Right lobe of liver (tissue), 6 donors: Measurements from ENCODE around the gene TNS1. TPM values are rescaled to one million over a fixed set of nuclear protein-coding genes. Genes with fewer than 3 reads are reported as not detected.
A peak's percentile ranks its signal among the peaks of the same experiment; 100 is the strongest.

Source experiments
- ATAC-seq, 4 donors: fragments of 200-7000 bp; cut with Tn5 transposase; one replicate each; pipeline ENCODE4 v1.9.1; 2020; ENCODE audit warnings: mild to moderate bottlenecking in 4 of 4, moderate library complexity in 4 of 4
- DNase-seq, 3 donors: peaks; one replicate each; pipeline ENCODE4 v3.0.0-alpha.2; 2020
- H3K27ac ChIP-seq, 3 donors: fragments of 200-600 bp; one replicate each; pipeline ENCODE4 v1.8.0; 2022
- H3K27me3 ChIP-seq, 2 donors: fragments of 200-600 bp; one replicate each; pipeline ENCODE4 v1.8.0; 2022
- H3K36me3 ChIP-seq, 4 donors: fragments of 200-600 bp; sonication (generic) in 1 of 4; one replicate each; pipeline versions ENCODE4 v1.5.1 to v1.8.0; 2017 to 2022; ENCODE audit warnings: control low read depth in 1 of 4
- H3K4me1 ChIP-seq, 4 donors: fragments of 200-600 bp; sonication (generic) in 1 of 4; one replicate each; pipeline versions ENCODE4 v1.5.1 to v1.8.0; 2017 to 2022; ENCODE audit warnings: control low read depth in 1 of 4
- H3K4me3 ChIP-seq, 3 donors: fragments of 200-600 bp; one replicate each; pipeline ENCODE4 v1.8.0; 2022
- H3K9me3 ChIP-seq, 4 donors: fragments of 200-600 bp; sonication (generic) in 1 of 4; one replicate each; pipeline versions ENCODE4 v1.5.1 to v1.8.0; 2017 to 2022; ENCODE audit warnings: control low read depth in 1 of 4
- CTCF ChIP-seq, 4 donors: fragments of 200-600 bp in 3 of 4; fragments of 450-650 bp in 1 of 4; IDR thresholded peaks; one replicate each; pipeline versions ENCODE4 v1.5.1 to v1.8.0; 2016 to 2022; ENCODE audit warnings: antibody characterized with exemption in 4 of 4, mild to moderate bottlenecking in 2 of 4
- POLR2A ChIP-seq: fragments of 450-650 bp; IDR thresholded peaks from one replicate; pipeline ENCODE4 v1.6.1; 2017; ENCODE audit warnings: antibody characterized with exemption, mild to moderate bottlenecking
- WGBS: methylation state at CpG from one replicate; pipeline ENCODE4 v1.1.6; 2018; ENCODE audit warnings: low coverage, low lambda C conversion rate; ENCODE audit not compliant: insufficient coverage; ENCODE audit errors: missing lambda C conversion rate; 5-methylcytosine and 5-hydroxymethylcytosine counted together
- intact Hi-C, 2 donors: fragments of 100-400 bp; cut with DNase I; formaldehyde crosslinking; loops; one replicate each; pipeline versions ENCODE4 v1.11.2 to v1.14.1; 2022
- total RNA-seq, 6 experiments: library from RNA; depleted of rRNA in 2 of 6; stranded (reverse); fragments of >200 nt in 2 of 6; fragmentation: NEBNext Ultra II Directional in 3 of 6; extraction: Animal tissue kit (Norgen Biotek cat#: 25700) in 3 of 6; gene quantifications; one replicate each; pipeline versions ENCODE4 v1.1.0 to v1.2.4, GENCODE V29; 2016 to 2023
- donor health status: DM: no; HTN: yes; CAD: no.
- donor health status: DM: no; HTN: no; CAD: no.
- donor health status: DM: no; HTN: no; CAD: no.
- donor health status: DM: no; HTN: yes; CAD: no.
- donor health status: DM: no; HTN: yes; CAD: no.

Gene TNS1
- total RNA-seq, 6 experiments from 2014 or later = 68.4 to 209 (median 99.2) TPM

GRCh38 chr2:217861334-217861877, 141.4 kb downstream of the TNS1 start:
- no peaks in the 10 kb centered on the region for H3K4me1 ChIP-seq
- H3K27ac ChIP-seq = no peak overlapping the region
- intact Hi-C loops = no loop called here
- H3K36me3 ChIP-seq = peaks cover 8 to 73% (median 21%) of the 10 kb centered on the region in 4 donors
- no peak for ATAC-seq
- H3K4me3 ChIP-seq = no peak overlapping the region
- no peak for DNase-seq
- no peak for TF ChIP-seq POLR2A
- no peaks in the 10 kb centered on the region for H3K9me3 ChIP-seq
- H3K27me3 ChIP-seq = no peaks in the 10 kb centered on the region
- 100% methylated on average over 2 of the region's 5 CpGs for WGBS

- H3K4me3 ChIP-seq = no peak overlapping the region
- TF ChIP-seq CTCF (IDR thresholded peaks at IDR 0.05) (no peak), POLR2A (no peak)
- WGBS = 100% methylated on average over 3 of the region's 5 CpGs
- no peak overlapping the region for H3K27ac ChIP-seq
- DNase-seq (no peak), ATAC-seq (no peak)
- peaks cover 7 to 72% (median 24%) of the 10 kb centered on the region in 4 donors for H3K36me3 ChIP-seq
- intact Hi-C loops = no loop called here
- no peaks in the 10 kb centered on the region for H3K9me3 ChIP-seq
- H3K27me3 ChIP-seq = no peaks in the 10 kb centered on the region
- no peaks in the 10 kb centered on the region for H3K4me1 ChIP-seq
Observed at GRCh38 chr2:217859926-217860325, 142.9 kb downstream of the TNS1 start.

GRCh38 chr2:217858519-217859491, 144.0 kb downstream of the TNS1 start:
- WGBS = 38% methylated on average over 4 of the region's 11 CpGs
- no peak for TF ChIP-seq POLR2A
- no peak for TF ChIP-seq CTCF (IDR thresholded peaks at IDR 0.05)
- Histone ChIP-seq H3K4me3 (no peak overlapping the region), H3K36me3 (peaks cover 7 to 68% (median 23%) of the 10 kb centered on the region in 4 donors), H3K4me1 (no peaks in the 10 kb centered on the region), H3K27ac (no peak overlapping the region), H3K27me3 (no peaks in the 10 kb centered on the region), H3K9me3 (no peaks in the 10 kb centered on the region)
- intact Hi-C loops = no loop called here
- peak; percentile 33 to 48 (median 44) for ATAC-seq
- no peak for DNase-seq

GRCh38 chr2:217857624-217858506, 144.9 kb downstream of the TNS1 start:
- Histone ChIP-seq H3K36me3 (peaks cover 7 to 65% (median 25%) of the 10 kb centered on the region in 4 donors), H3K27ac (no peak overlapping the region), H3K27me3 (no peaks in the 10 kb centered on the region), H3K9me3 (no peaks in the 10 kb centered on the region), H3K4me3 (no peak overlapping the region), H3K4me1 (no peaks in the 10 kb centered on the region)
- DNase-seq (no peak), ATAC-seq (no peak)
- intact Hi-C loops = no loop called here
- 60% methylated on average over 5 of the region's 20 CpGs for WGBS
- TF ChIP-seq CTCF (IDR thresholded peaks at IDR 0.05) (no peak), POLR2A (no peak)
